ENCODE data around the gene MARS1. TPM values are rescaled to one million over a fixed set of nuclear protein-coding genes. Genes with fewer than 3 reads are reported as not detected.

The MARS1 gene
- total RNA-seq, 2 donors from 2014 or later: 254 to 263 TPM

- H3K27me3 Mint-ChIP-seq (ENCODE audit: insufficient read depth): peaks cover 50% of the 10 kb centered on the region
- H3K27me3 ChIP-seq (ENCODE audit: control insufficient read depth, insufficient read depth, low read length, poor library complexity, severe bottlenecking): peaks cover 35% of the 10 kb centered on the region
- no peak overlapping the region for H3K4me3 Mint-ChIP-seq
- H3K4me1 ChIP-seq (ENCODE audit: control insufficient read depth, insufficient read depth, low read length): no peaks in the 10 kb centered on the region
- no peak overlapping the region for H3K4me3 ChIP-seq (ENCODE audit: low read length)
- H3K9ac ChIP-seq (ENCODE audit: extremely low read depth, low read length, poor library complexity, severe bottlenecking): no peak overlapping the region
- H3K27ac Mint-ChIP-seq: no peak overlapping the region
- no peaks in the 10 kb centered on the region for H3K36me3 Mint-ChIP-seq (ENCODE audit: low read depth)
- no peak for DNase-seq
- H3K4me1 Mint-ChIP-seq: peaks cover 33% of the 10 kb centered on the region
- H3K9me3 ChIP-seq (ENCODE audit: control insufficient read depth, low read length): no peaks in the 10 kb centered on the region
- no peaks in the 10 kb centered on the region for H3K36me3 ChIP-seq (ENCODE audit: control insufficient read depth, insufficient read depth, low read length)
- TF ChIP-seq, protein P1, sequence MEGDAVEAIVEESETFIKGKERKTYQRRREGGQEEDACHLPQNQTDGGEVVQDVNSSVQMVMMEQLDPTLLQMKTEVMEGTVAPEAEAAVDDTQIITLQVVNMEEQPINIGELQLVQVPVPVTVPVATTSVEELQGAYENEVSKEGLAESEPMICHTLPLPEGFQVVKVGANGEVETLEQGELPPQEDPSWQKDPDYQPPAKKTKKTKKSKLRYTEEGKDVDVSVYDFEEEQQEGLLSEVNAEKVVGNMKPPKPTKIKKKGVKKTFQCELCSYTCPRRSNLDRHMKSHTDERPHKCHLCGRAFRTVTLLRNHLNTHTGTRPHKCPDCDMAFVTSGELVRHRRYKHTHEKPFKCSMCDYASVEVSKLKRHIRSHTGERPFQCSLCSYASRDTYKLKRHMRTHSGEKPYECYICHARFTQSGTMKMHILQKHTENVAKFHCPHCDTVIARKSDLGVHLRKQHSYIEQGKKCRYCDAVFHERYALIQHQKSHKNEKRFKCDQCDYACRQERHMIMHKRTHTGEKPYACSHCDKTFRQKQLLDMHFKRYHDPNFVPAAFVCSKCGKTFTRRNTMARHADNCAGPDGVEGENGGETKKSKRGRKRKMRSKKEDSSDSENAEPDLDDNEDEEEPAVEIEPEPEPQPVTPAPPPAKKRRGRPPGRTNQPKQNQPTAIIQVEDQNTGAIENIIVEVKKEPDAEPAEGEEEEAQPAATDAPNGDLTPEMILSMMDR (conservative IDR thresholded peaks at IDR 0.05): no peak
- WGBS, 2 experiments (ENCODE audit: insufficient coverage in 1 of 2, insufficient read length in 1 of 2): 89 to 93% methylated on average over 7 to 10 of the region's 10 CpGs
- H3K9me3 Mint-ChIP-seq: no peaks in the 10 kb centered on the region
- H3K27ac ChIP-seq (ENCODE audit: low read depth, low read length): no peak overlapping the region
These were observed 8.9 kb upstream of the MARS1 start for GRCh38 chr12:57479043-57479375.

- TF ChIP-seq, protein P1 (conservative IDR thresholded peaks at IDR 0.05): no peak
- no peak within 1 kb of the TSS for H3K27ac Mint-ChIP-seq
- H3K9me3 Mint-ChIP-seq: no peaks in the 10 kb centered on the region
- H3K4me3 ChIP-seq (ENCODE audit: low read length): no peak within 1 kb of the TSS
- H3K4me1 ChIP-seq (ENCODE audit: control insufficient read depth, insufficient read depth, low read length): no peaks in the 10 kb centered on the region
- H3K4me3 Mint-ChIP-seq: no peak within 1 kb of the TSS
- H3K9me3 ChIP-seq (ENCODE audit: control insufficient read depth, low read length): no peaks in the 10 kb centered on the region
- H3K27me3 Mint-ChIP-seq (ENCODE audit: insufficient read depth): peaks cover 44% of the 10 kb centered on the region
- H3K27me3 ChIP-seq (ENCODE audit: control insufficient read depth, insufficient read depth, low read length, poor library complexity, severe bottlenecking): peaks cover 29% of the 10 kb centered on the region
- WGBS, 2 experiments (ENCODE audit: insufficient coverage in 1 of 2, insufficient read length in 1 of 2): 93 to 96% methylated on average over 4 to 6 of the region's 6 CpGs
- H3K36me3 Mint-ChIP-seq (ENCODE audit: low read depth): no peaks in the 10 kb centered on the region
- no peak within 1 kb of the TSS for H3K27ac ChIP-seq (ENCODE audit: low read depth, low read length)
- no peak within 1 kb of the TSS for H3K9ac ChIP-seq (ENCODE audit: extremely low read depth, low read length, poor library complexity, severe bottlenecking)
- no peaks in the 10 kb centered on the region for H3K36me3 ChIP-seq (ENCODE audit: control insufficient read depth, insufficient read depth, low read length)
- no peak for DNase-seq
- peaks cover 33% of the 10 kb centered on the region for H3K4me1 Mint-ChIP-seq
These were observed 8.3 kb upstream of the MARS1 start, which contains the start of gene ARHGAP9 for GRCh38 chr12:57479376-57480115. TSS of gene ARHGAP9 (minus strand) at chr12:57479866. CDS start at chr12:57479406, 460 bp downstream.

DNA sequence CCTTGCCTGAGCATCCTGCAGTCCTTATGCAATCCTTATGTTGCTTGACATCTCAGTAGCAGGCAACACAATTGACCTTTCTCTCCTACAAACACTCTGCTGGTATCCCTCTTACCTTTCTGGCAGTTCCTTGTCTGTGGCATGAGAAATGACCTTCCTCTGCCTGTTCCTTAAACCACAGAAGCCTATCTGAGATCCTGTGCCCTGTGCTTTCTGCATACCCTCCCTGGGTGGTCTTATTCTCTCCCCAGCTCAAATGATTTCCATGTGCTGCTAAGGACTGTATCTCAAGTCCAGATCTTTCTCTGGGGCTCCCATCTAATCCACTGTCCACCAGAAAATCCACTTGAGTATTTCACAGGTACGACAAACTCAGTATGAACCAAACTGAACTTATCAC, 6.2 kb upstream of the MARS1 start:
- Histone ChIP-seq H3K9ac (ENCODE audit: extremely low read depth, low read length, poor library complexity, severe bottlenecking) (no peak overlapping the region), H3K4me3 (ENCODE audit: low read length) (no peak overlapping the region), H3K27ac (ENCODE audit: low read depth, low read length) (no peak overlapping the region), H3K27me3 (ENCODE audit: control insufficient read depth, insufficient read depth, low read length, poor library complexity, severe bottlenecking) (peaks cover 8% of the 10 kb centered on the region), H3K36me3 (ENCODE audit: control insufficient read depth, insufficient read depth, low read length) (no peaks in the 10 kb centered on the region), H3K4me1 (ENCODE audit: control insufficient read depth, insufficient read depth, low read length) (no peaks in the 10 kb centered on the region), H3K9me3 (ENCODE audit: control insufficient read depth, low read length) (no peaks in the 10 kb centered on the region)
- no peaks in the 10 kb centered on the region for H3K36me3 Mint-ChIP-seq (ENCODE audit: low read depth)
- no peak for DNase-seq
- peaks cover 23% of the 10 kb centered on the region for H3K27me3 Mint-ChIP-seq (ENCODE audit: insufficient read depth)
- peaks cover 29% of the 10 kb centered on the region for H3K4me1 Mint-ChIP-seq
- H3K4me3 Mint-ChIP-seq: no peak overlapping the region
- 89% methylated on average over 1 of the region's 1 CpG; no CpG with 5 or more reads in 1 of the 2 experiments for whole genome bisulfite sequencing, 2 experiments (ENCODE audit: insufficient coverage in 1 of 2, insufficient read length in 1 of 2)
- TF ChIP-seq, protein P1 (conservative IDR thresholded peaks at IDR 0.05): no peak
- H3K9me3 Mint-ChIP-seq: no peaks in the 10 kb centered on the region
- H3K27ac Mint-ChIP-seq: no peak overlapping the region

All from endodermal cell (in vitro differentiated cells).